Activated CD8-positive, alpha-beta memory T cell treated with anti-CD3 and anti-CD28 coated beads for 36 hours (primary cell): ENCODE measurements around the gene PDE1C. TPM values are rescaled to one million over a fixed set of nuclear protein-coding genes. Genes with fewer than 3 reads are reported as not detected.

Experiments used
- CTCF ChIA-PET: fragments of 350-600 bp; sonication (Branson Sonifier 250); formaldehyde crosslinking; loops from one replicate; lab custom pipeline; 2021; ENCODE audit warnings: antibody characterized with exemption; lab: Charles Lee
- POLR2A ChIA-PET: fragments of 350-600 bp; sonication (Branson Sonifier 250); formaldehyde crosslinking; loops from one replicate; lab custom pipeline; 2021; ENCODE audit warnings: antibody characterized with exemption; lab: Charles Lee
- total RNA-seq, 2 experiments: library from RNA; stranded (reverse); gene quantifications; one replicate each; pipeline ENCODE4 v1.2.3, GENCODE V29; 2021

The PDE1C gene
- total RNA-seq, 2 experiments from 2014 or later, result not detected

GRCh38 chr7:31919678-31920369 is 150.4 kb downstream of the PDE1C start:
- POLR2A ChIA-PET, result no interaction called here
- CTCF ChIA-PET, result no interaction called here

- POLR2A ChIA-PET, result no interaction called here
These were observed 151.4 kb downstream of the PDE1C start for GRCh38 chr7:31918706-31919393.

GRCh38 chr7:31917256-31917655 is 153.0 kb downstream of the PDE1C start:
- CTCF ChIA-PET, result no interaction called here
- POLR2A ChIA-PET, result no interaction called here

More at GRCh38 chr7:31918706-31919393, 151.4 kb downstream of the PDE1C start:
- CTCF ChIA-PET, result no interaction called here

GRCh38 chr7:31910191-31910590 is 160.0 kb downstream of the PDE1C start:
- ChIA-PET CTCF (no interaction called here), POLR2A (no interaction called here)

GRCh38 chr7:31906479-31907171 is 163.6 kb downstream of the PDE1C start:
- ChIA-PET POLR2A (no interaction called here), CTCF (no interaction called here)

- CTCF ChIA-PET, result no interaction called here
- POLR2A ChIA-PET, result no interaction called here
These were observed 166.2 kb downstream of the PDE1C start for GRCh38 chr7:31903962-31904361.

- POLR2A ChIA-PET, result no interaction called here
- CTCF ChIA-PET, result no interaction called here
These were observed 170.8 kb downstream of the PDE1C start for GRCh38 chr7:31899356-31899927.

- CTCF ChIA-PET, result no interaction called here
- POLR2A ChIA-PET, result no interaction called here
These were observed 173.3 kb downstream of the PDE1C start for GRCh38 chr7:31896925-31897324.

- ChIA-PET CTCF (no interaction called here), POLR2A (no interaction called here)
These were observed 175.9 kb downstream of the PDE1C start for GRCh38 chr7:31894308-31894707.

GRCh38 chr7:31893365-31893764 is 176.8 kb downstream of the PDE1C start:
- ChIA-PET CTCF (no interaction called here), POLR2A (no interaction called here)

- CTCF ChIA-PET, result no interaction called here
- POLR2A ChIA-PET, result no interaction called here
These were observed 177.9 kb downstream of the PDE1C start for GRCh38 chr7:31892099-31892829.

- CTCF ChIA-PET, result no interaction called here
These were observed 179.4 kb downstream of the PDE1C start for GRCh38 chr7:31890766-31891165.

GRCh38 chr7:31890198-31890597 is 180.0 kb downstream of the PDE1C start:
- POLR2A ChIA-PET, result no interaction called here
- CTCF ChIA-PET, result no interaction called here

More at GRCh38 chr7:31890766-31891165, 179.4 kb downstream of the PDE1C start:
- POLR2A ChIA-PET, result no interaction called here

GRCh38 chr7:31887006-31887405 is 183.2 kb downstream of the PDE1C start:
- CTCF ChIA-PET, result no interaction called here

GRCh38 chr7:31885171-31885570 is 185.0 kb downstream of the PDE1C start:
- ChIA-PET POLR2A (no interaction called here), CTCF (no interaction called here)

More at GRCh38 chr7:31887006-31887405, 183.2 kb downstream of the PDE1C start:
- POLR2A ChIA-PET, result no interaction called here

GRCh38 chr7:31883761-31884164 is 186.4 kb downstream of the PDE1C start:
- CTCF ChIA-PET, result no interaction called here

GRCh38 chr7:31882187-31882586 is 188.0 kb downstream of the PDE1C start:
- ChIA-PET POLR2A (no interaction called here), CTCF (no interaction called here)

More at GRCh38 chr7:31883761-31884164, 186.4 kb downstream of the PDE1C start:
- POLR2A ChIA-PET, result no interaction called here

- POLR2A ChIA-PET, result no interaction called here
- CTCF ChIA-PET, result no interaction called here
These were observed 191.3 kb downstream of the PDE1C start for GRCh38 chr7:31878875-31879274.

- POLR2A ChIA-PET, result no interaction called here
- CTCF ChIA-PET, result no interaction called here
These were observed 194.8 kb downstream of the PDE1C start for GRCh38 chr7:31875424-31875823.
